IMR-90 (cell line): ENCODE results near the gene ITPKB. TPM values are rescaled to one million over a fixed set of nuclear protein-coding genes. Genes with fewer than 3 reads are reported as not detected.

Source experiments
- ATAC-seq: fragments of 200-7000 bp; cut with Tn5 transposase; 2 replicates; pipeline ENCODE4 v1.9.1; 2020; ENCODE audit warnings: low read depth, mild to moderate bottlenecking, moderate library complexity
- BruUV-seq: library from RNA; stranded (reverse); fragments of 400-500 nt; replicated peaks from 2 replicates; lab custom pipeline; 2021; lab: Mats Ljungman, UMichigan
- CTCF ChIA-PET: fragments of 300-600 bp; formaldehyde crosslinking; extraction: SDS; loops from one replicate; lab custom pipeline; 2021; ENCODE audit warnings: antibody characterized with exemption; lab: Yijun Ruan, JAX
- POLR2A ChIA-PET: fragments of 300-600 bp; sonication (Branson Sonifier 250); formaldehyde crosslinking; loops from one replicate; lab custom pipeline; 2022; ENCODE audit warnings: antibody characterized with exemption; ENCODE audit not compliant: unreplicated experiment; lab: Charles Lee
- DNase-seq: peaks from one replicate; pipeline ENCODE4 v3.0.0; 2013
- H2AFZ ChIP-seq: replicated peaks from 2 replicates; pipeline ENCODE3; 2013; ENCODE audit warnings: low read length, mild to moderate bottlenecking; ENCODE audit not compliant: poor library complexity
- H2AK5ac ChIP-seq: 2 replicates; pipeline ENCODE4 v1.6.1; 2013; ENCODE audit warnings: low read depth, low read length, inconsistent platforms
- H2AK9ac ChIP-seq: replicated peaks from 2 replicates; pipeline ENCODE3; 2013; ENCODE audit warnings: mild to moderate bottlenecking, low read depth, low read length, moderate library complexity; ENCODE audit not compliant: poor library complexity
- H2BK120ac ChIP-seq: 2 replicates; pipeline ENCODE4 v1.6.1; 2013; ENCODE audit warnings: low read depth, low read length, inconsistent platforms
- H2BK15ac ChIP-seq: 3 replicates; pipeline ENCODE4 v1.6.1; 2013; ENCODE audit warnings: low read depth, low read length, inconsistent platforms
- H2BK20ac ChIP-seq: 2 replicates; pipeline ENCODE4 v1.6.1; 2013; ENCODE audit warnings: low read depth, mild to moderate bottlenecking, inconsistent platforms, low read length, moderate library complexity
- H2BK5ac ChIP-seq: 2 replicates; pipeline ENCODE4 v1.6.1; 2013; ENCODE audit warnings: mild to moderate bottlenecking, low read depth, low read length, inconsistent platforms; ENCODE audit not compliant: poor library complexity, severe bottlenecking
- H3K14ac ChIP-seq: replicated peaks from 2 replicates; pipeline ENCODE4 v1.6.1; 2013; ENCODE audit warnings: low read depth, low read length, inconsistent platforms
- H3K18ac ChIP-seq: 2 replicates; pipeline ENCODE4 v1.6.1; 2013; ENCODE audit warnings: low read depth, low read length, control low read depth
- H3K23ac ChIP-seq: 2 replicates; pipeline ENCODE4 v1.6.1; 2013; ENCODE audit warnings: low read depth, low read length, inconsistent platforms
- H3K27ac ChIP-seq: 2 replicates; pipeline ENCODE4 v1.5.1; 2013; ENCODE audit warnings: mild to moderate bottlenecking, control low read depth, low read length; ENCODE audit not compliant: insufficient read depth
- H3K27me3 ChIP-seq: 2 replicates; pipeline ENCODE4 v1.6.1; 2013; ENCODE audit warnings: low read length; ENCODE audit not compliant: control insufficient read depth, insufficient read depth
- H3K36me3 ChIP-seq: 2 replicates; pipeline ENCODE4 v1.6.1; 2013; ENCODE audit warnings: low read length, mixed read lengths; ENCODE audit not compliant: control insufficient read depth, insufficient read depth
- H3K4ac ChIP-seq: 2 replicates; pipeline ENCODE4 v1.6.1; 2013; ENCODE audit warnings: low read depth, low read length, inconsistent platforms
- H3K4me1 ChIP-seq: 2 replicates; pipeline ENCODE4 v1.6.1; 2013; ENCODE audit warnings: low read length, mixed read lengths; ENCODE audit not compliant: control insufficient read depth, insufficient read depth
- H3K4me2 ChIP-seq: 2 replicates; pipeline ENCODE4 v1.6.1; 2013; ENCODE audit warnings: low read depth, mild to moderate bottlenecking, control low read depth, low read length, moderate library complexity
- H3K4me3 ChIP-seq: 2 replicates; pipeline ENCODE4 v1.5.1; 2013; ENCODE audit warnings: low read depth, mild to moderate bottlenecking, control low read depth, low read length, moderate library complexity; ENCODE audit not compliant: insufficient read depth
- H3K56ac ChIP-seq: 2 replicates; pipeline ENCODE4 v1.6.1; 2013; ENCODE audit warnings: low read length, inconsistent platforms; ENCODE audit not compliant: insufficient read depth; ENCODE audit errors: extremely low read depth
- H3K79me1 ChIP-seq, 2 experiments: 2 replicates each; pipeline ENCODE4 v1.6.1; 2013; ENCODE audit warnings: low read length in 2 of 2, inconsistent platforms in 1 of 2, low read depth in 1 of 2
- H3K9ac ChIP-seq: 2 replicates; pipeline ENCODE4 v1.6.1; 2013; ENCODE audit warnings: low read depth, low read length, control low read depth
- H3K9me1 ChIP-seq: 2 replicates; pipeline ENCODE4 v1.6.1; 2013; ENCODE audit warnings: low read length, inconsistent platforms; ENCODE audit not compliant: insufficient read depth
- H3K9me3 ChIP-seq: 2 replicates; pipeline ENCODE4 v1.6.1; 2013; ENCODE audit warnings: low read length; ENCODE audit not compliant: control insufficient read depth, insufficient read depth
- H4K20me1 ChIP-seq: 2 replicates; pipeline ENCODE4 v1.6.1; 2013; ENCODE audit warnings: low read length, inconsistent platforms; ENCODE audit not compliant: insufficient read depth
- H4K5ac ChIP-seq: 2 replicates; pipeline ENCODE4 v1.6.1; 2013; ENCODE audit warnings: mild to moderate bottlenecking, low read depth, low read length, control low read depth
- H4K8ac ChIP-seq, 2 experiments: 2 replicates each; pipeline ENCODE4 v1.6.1; 2013; ENCODE audit warnings: low read depth in 2 of 2, low read length in 2 of 2, control low read depth in 1 of 2, inconsistent platforms in 1 of 2
- H4K91ac ChIP-seq: 2 replicates; pipeline ENCODE4 v1.6.1; 2013; ENCODE audit warnings: low read depth, low read length, inconsistent platforms; ENCODE audit not compliant: insufficient read depth
- BHLHE40 ChIP-seq: fragments of 150-350 bp; IDR thresholded peaks from 2 replicates; pipeline ENCODE4 v1.6.1; 2016; ENCODE audit warnings: mild to moderate bottlenecking, low read depth, low read length
- CEBPB ChIP-seq: IDR thresholded peaks from 2 replicates; pipeline ENCODE4 v1.6.1; 2012; ENCODE audit warnings: low read depth, low read length, improper control_type of control experiment
- CHD1 ChIP-seq: IDR thresholded peaks from 2 replicates; pipeline ENCODE4 v1.6.1; 2012; ENCODE audit warnings: low read depth, low read length, improper control_type of control experiment
- CTCF ChIP-seq: conservative IDR thresholded peaks from 2 replicates; pipeline ENCODE4 v1.5.1; 2012; ENCODE audit warnings: mild to moderate bottlenecking, low read depth, low read length, improper control_type of control experiment
- ELK1 ChIP-seq: fragments of 150-350 bp; IDR thresholded peaks from 2 replicates; pipeline ENCODE4 v1.6.1; 2016; ENCODE audit warnings: low read depth, mild to moderate bottlenecking, low read length, moderate library complexity, borderline replicate concordance
- FOS ChIP-seq: fragments of 150-350 bp; IDR thresholded peaks from 2 replicates; pipeline ENCODE4 v1.6.1; 2016; ENCODE audit warnings: low read depth, low read length
- MAFK ChIP-seq: IDR thresholded peaks from 2 replicates; pipeline ENCODE4 v1.6.1; 2012; ENCODE audit warnings: low read depth, low read length, improper control_type of control experiment
- MXI1 ChIP-seq: IDR thresholded peaks from 2 replicates; pipeline ENCODE4 v1.6.1; 2012; ENCODE audit warnings: low read depth, mild to moderate bottlenecking, low read length, moderate library complexity, borderline replicate concordance
- NFE2L2 ChIP-seq: fragments of 150-350 bp; IDR thresholded peaks from 2 replicates; pipeline ENCODE4 v1.6.1; 2016; ENCODE audit warnings: low read depth, mild to moderate bottlenecking, low read length
- POLR2A ChIP-seq: IDR thresholded peaks from 2 replicates; pipeline ENCODE4 v1.6.1; 2012; ENCODE audit warnings: mild to moderate bottlenecking, low read depth, low read length
- RCOR1 ChIP-seq: IDR thresholded peaks from 2 replicates; pipeline ENCODE4 v1.6.1; 2012; ENCODE audit warnings: mild to moderate bottlenecking, low read length, improper control_type of control experiment; ENCODE audit not compliant: insufficient replicate concordance
- RFX5 ChIP-seq: IDR thresholded peaks from 2 replicates; pipeline ENCODE4 v1.8.0; 2012; ENCODE audit warnings: low read depth, mild to moderate bottlenecking, low read length, moderate library complexity
- SMC3 ChIP-seq: fragments of 150-350 bp; IDR thresholded peaks from 2 replicates; pipeline ENCODE4 v1.6.1; 2016; ENCODE audit warnings: low read depth, mild to moderate bottlenecking, antibody characterized with exemption, low read length, moderate library complexity
- USF2 ChIP-seq: fragments of 150-350 bp; IDR thresholded peaks from 2 replicates; pipeline ENCODE4 v1.6.1; 2017; ENCODE audit warnings: mild to moderate bottlenecking, antibody characterized with exemption, low read length, low read depth
- WGBS, 2 experiments: methylation state at CpG; one replicate each; pipeline versions ENCODE4 v1.1.5 to v1.1.7; 2013; ENCODE audit warnings: missing lambda C conversion rate in 2 of 2; ENCODE audit not compliant: insufficient read length in 1 of 2; ENCODE audit errors: extremely low coverage in 2 of 2; 5-methylcytosine and 5-hydroxymethylcytosine counted together
- dilution Hi-C: fragments of 300-500 bp; cut with HindIII; formaldehyde crosslinking; loops from one replicate; pipeline ENCODE4 v1.14.3; 2018; ENCODE audit warnings: low sequenced_read_pairs; ENCODE audit not compliant: unreplicated experiment
- in situ Hi-C: fragments of 300-500 bp; cut with MboI; formaldehyde crosslinking; loops from 3 replicates; pipeline ENCODE4 v1.14.3; 2019; ENCODE audit warnings: low sequenced_read_pairs, inconsistent platforms, mixed read lengths
- intact Hi-C: fragments of 100-400 bp; cut with micrococcal nuclease; formaldehyde crosslinking; loops from 2 replicates; pipeline ENCODE4 v1.10.0; 2022
- polyA plus RNA-seq, 3 experiments: library from polyadenylated mRNA; depleted of rRNA; stranded (reverse); fragments of >200 nt; gene quantifications; 2 replicates each; pipeline ENCODE4 v1.2.3, GENCODE V29; 2012; ENCODE audit warnings: low replicate concordance in 1 of 3
- total RNA-seq: library from RNA; depleted of rRNA; stranded (reverse); fragments of >200 nt; gene quantifications from 2 replicates; pipeline ENCODE4 v1.2.3, GENCODE V29; 2012

ITPKB gene
- total and polyA plus RNA-seq, 2 of the 4 experiments (the other 2 are of a cell fraction) = 0.72 to 1.4 TPM

GRCh38 chr1:226661965-226662364 is 77.1 kb downstream of the ITPKB start:
- H3K79me1 ChIP-seq = peaks cover 0 to 8% of the 10 kb centered on the region in 2 experiments; a peak in 2 of 4 replicates
- H3K56ac ChIP-seq = no peak overlapping the region
- peaks cover 5% of the 10 kb centered on the region for H4K20me1 ChIP-seq
- H2AFZ ChIP-seq = peak overlapping the region; percentile 6
- H4K91ac ChIP-seq = peak overlapping the region; percentile 65
- H3K27ac ChIP-seq = peak overlapping the region; percentile 42; the same call in 1 of the 2 replicates
- H2AK5ac ChIP-seq = peak overlapping the region; percentile 90
- H2BK20ac ChIP-seq = peak overlapping the region; percentile 71; the same call in 1 of the 2 replicates
- dilution Hi-C loops = no loop called here
- BruUV-seq = no TSS peak
- no peak overlapping the region for H3K23ac ChIP-seq
- H3K4ac ChIP-seq = peak overlapping the region; percentile 72
- H3K9ac ChIP-seq = 0 out of 2 replicates have a peak overlapping the region, but pooled peaks have one; percentile 41
- H2BK120ac ChIP-seq = peak overlapping the region; percentile 74
- H3K18ac ChIP-seq = no peak overlapping the region; the same call in 1 of the 2 replicates
- no peak overlapping the region for H3K4me2 ChIP-seq
- intact Hi-C loops = loop anchor here (5.0 kb wide), 1 partner anchor 75 kb away; the partner anchor contains the start of gene ITPKB
- DNase-seq (peak; percentile 48), ATAC-seq (no peak)
- POLR2A ChIA-PET = no interaction called here
- H3K9me1 ChIP-seq = peaks cover 32% of the 10 kb centered on the region
- H4K5ac ChIP-seq = peak overlapping the region; percentile 36; the same call in 1 of the 2 replicates
- peak overlapping the region; percentile 86; the same call in 1 of the 3 replicates for H2BK15ac ChIP-seq
- in situ Hi-C loops = no loop called here
- CTCF ChIA-PET = interaction anchor here (0.7 kb wide), 1 partner anchor 77 kb away, joined by 3 read pairs; the partner anchor contains the start of gene ITPKB
- H3K14ac ChIP-seq = peak overlapping the region; percentile 32
- H3K4me1 ChIP-seq = peaks cover 27% of the 10 kb centered on the region
- no peak for TF ChIP-seq SMC3
- TF ChIP-seq RCOR1 = no peak
- TF ChIP-seq CEBPB = no peak
- no peak for TF ChIP-seq BHLHE40
- TF ChIP-seq CHD1 = no peak
- no peak for TF ChIP-seq RFX5
- TF ChIP-seq MXI1 = no peak
- TF ChIP-seq FOS = no peak
- no peak for TF ChIP-seq ELK1
- TF ChIP-seq POLR2A = no peak
- TF ChIP-seq NFE2L2 = no peak
- TF ChIP-seq USF2 = no peak
- no peak for TF ChIP-seq MAFK
- no peak; the same call in 1 of the 2 replicates for TF ChIP-seq CTCF
- H3K4me3 ChIP-seq = no peak overlapping the region
- H3K9me3 ChIP-seq = no peaks in the 10 kb centered on the region
- H3K27me3 ChIP-seq = no peaks in the 10 kb centered on the region
- peak overlapping the region; percentile 57 for H2AK9ac ChIP-seq
- no CpG with 5 or more reads among the region's 6 CpGs for WGBS, 2 experiments
- H3K36me3 ChIP-seq = no peaks in the 10 kb centered on the region
- no peak overlapping the region for H2BK5ac ChIP-seq
- peak overlapping the region; percentile 46 to 68; a peak in 3 of 4 replicates for H4K8ac ChIP-seq
